Measurements from ENCODE around the gene MPLKIP. TPM values are rescaled to one million over a fixed set of nuclear protein-coding genes. Genes with fewer than 3 reads are reported as not detected.

MPLKIP gene
- total RNA-seq, 1 donor from 2014 or later, result 5.3 TPM

Other genes with a start within 250 kb of the MPLKIP start
- gene CDK13, start 184.4 kb downstream of the MPLKIP start, total RNA-seq (ENCODE audit: insufficient read depth, low replicate concordance), result 133 TPM
- 33.5 TPM for gene SUGCT, start 383 bp upstream of the MPLKIP start, total RNA-seq (ENCODE audit: insufficient read depth, low replicate concordance)

All from umbilical cord (tissue), 1 donor.